ENCODE measurements around the gene AFAP1L1.

The AFAP1L1 gene

GRCh38 chr5:149288436-149288835, 16.8 kb downstream of the AFAP1L1 start:
- no peak for DNase-seq

- DNase-seq: no peak
Observed at GRCh38 chr5:149289301-149289700, 17.6 kb downstream of the AFAP1L1 start.

GRCh38 chr5:149294872-149295829, 23.5 kb downstream of the AFAP1L1 start:
- DNase-seq: no peak

- no peak for DNase-seq
Observed at GRCh38 chr5:149297340-149298025, 25.8 kb downstream of the AFAP1L1 start.

GRCh38 chr5:149298163-149298562, 26.5 kb downstream of the AFAP1L1 start:
- DNase-seq: no peak

GRCh38 chr5:149298842-149299404, 27.3 kb downstream of the AFAP1L1 start:
- no peak for DNase-seq

- DNase-seq: no peak
Observed at GRCh38 chr5:149299451-149300054, 27.9 kb downstream of the AFAP1L1 start.

- DNase-seq: no peak
Observed at GRCh38 chr5:149300441-149300840, 28.8 kb downstream of the AFAP1L1 start.

- no peak for DNase-seq
Observed at GRCh38 chr5:149301049-149301743, 29.5 kb downstream of the AFAP1L1 start.

GRCh38 chr5:149301744-149302380, 30.2 kb downstream of the AFAP1L1 start:
- no peak for DNase-seq

- no peak for DNase-seq
Observed at GRCh38 chr5:149302641-149303040, 31.0 kb downstream of the AFAP1L1 start.

- DNase-seq: no peak
Observed at GRCh38 chr5:149303210-149303609, 31.6 kb downstream of the AFAP1L1 start.

GRCh38 chr5:149304195-149305078, 32.8 kb downstream of the AFAP1L1 start:
- no peak for DNase-seq

- DNase-seq: no peak
Observed at GRCh38 chr5:149309354-149309753, 37.7 kb downstream of the AFAP1L1 start.

GRCh38 chr5:149310488-149310887, 38.8 kb downstream of the AFAP1L1 start:
- DNase-seq: no peak

- no peak for DNase-seq
Observed at GRCh38 chr5:149310947-149311658, 39.4 kb downstream of the AFAP1L1 start.

GRCh38 chr5:149313151-149313841, 41.6 kb downstream of the AFAP1L1 start:
- no peak for DNase-seq

- no peak for DNase-seq
Observed at GRCh38 chr5:149314571-149315111, 43.0 kb downstream of the AFAP1L1 start.

- no peak for DNase-seq
Observed at GRCh38 chr5:149315753-149316152, 44.1 kb downstream of the AFAP1L1 start.
